MCF 10A (cell line): ENCODE data around the gene S1PR2. TPM values are rescaled to one million over a fixed set of nuclear protein-coding genes. Genes with fewer than 3 reads are reported as not detected.

Experiments
- BruUV-seq: library from RNA; stranded (reverse); fragments of 400-500 nt; replicated peaks from 2 replicates; lab custom pipeline; 2021; lab: Mats Ljungman, UMichigan
- CTCF ChIA-PET: fragments of 300-600 bp; sonication (Branson Sonifier 250); formaldehyde crosslinking; extraction: SDS; loops from one replicate; lab custom pipeline; 2021; ENCODE audit warnings: antibody characterized with exemption, inconsistent platforms; lab: Yijun Ruan, JAX
- POLR2A ChIA-PET: fragments of 300-600, 350-650 bp; sonication (Branson Sonifier 250); formaldehyde crosslinking; extraction: SDS; loops from one replicate; lab custom pipeline; 2020; ENCODE audit warnings: antibody characterized with exemption, inconsistent platforms; lab: Yijun Ruan, JAX
- DNase-seq: peaks from one replicate; pipeline ENCODE4 v3.0.0-alpha.2; 2018; ENCODE audit not compliant: unreplicated experiment
- H3K27ac Mint-ChIP-seq: one replicate; pipeline ENCODE4 v1.8.0; 2022; ENCODE audit warnings: mild to moderate bottlenecking, low read depth, mixed read lengths; ENCODE audit not compliant: unreplicated experiment
- H3K27me3 Mint-ChIP-seq: one replicate; pipeline ENCODE4 v1.8.0; 2022; ENCODE audit warnings: mixed read lengths; ENCODE audit not compliant: insufficient read depth, unreplicated experiment
- H3K36me3 Mint-ChIP-seq: one replicate; pipeline ENCODE4 v1.8.0; 2022; ENCODE audit warnings: mild to moderate bottlenecking, moderate library complexity, mixed read lengths; ENCODE audit not compliant: insufficient read depth, unreplicated experiment
- H3K4me1 Mint-ChIP-seq: one replicate; pipeline ENCODE4 v1.8.0; 2022; ENCODE audit warnings: mixed read lengths; ENCODE audit not compliant: insufficient read depth, unreplicated experiment
- H3K4me3 Mint-ChIP-seq: one replicate; pipeline ENCODE4 v1.8.0; 2022; ENCODE audit warnings: mild to moderate bottlenecking, moderate library complexity, mixed read lengths; ENCODE audit not compliant: unreplicated experiment
- H3K9me3 Mint-ChIP-seq: one replicate; pipeline ENCODE4 v1.8.0; 2022; ENCODE audit warnings: mixed read lengths; ENCODE audit not compliant: unreplicated experiment
- CTCF ChIP-seq: fragments of 200-600 bp; IDR thresholded peaks from one replicate; pipeline ENCODE4 v1.8.0; 2022; ENCODE audit warnings: antibody characterized with exemption, mild to moderate bottlenecking; ENCODE audit not compliant: unreplicated experiment
- intact Hi-C: fragments of 100-400 bp; cut with micrococcal nuclease; formaldehyde crosslinking; loops from 2 replicates; pipeline ENCODE4 v1.14.1; 2022
- total RNA-seq: library from RNA; stranded (reverse); gene quantifications from 2 replicates; pipeline ENCODE4 v1.2.3, GENCODE V29; 2022

Gene S1PR2
- total RNA-seq, 1 experiment from 2014 or later = 0.89 TPM

GRCh38 chr19:10277795-10278589, 46.9 kb upstream of the S1PR2 start:
- Mint-ChIP-seq H3K9me3 (no peaks in the 10 kb centered on the region), H3K27ac (no peak overlapping the region), H3K4me1 (peaks cover 5% of the 10 kb centered on the region), H3K4me3 (no peak overlapping the region), H3K36me3 (peaks cover 29% of the 10 kb centered on the region), H3K27me3 (no peaks in the 10 kb centered on the region)
- TF ChIP-seq CTCF = no peak
- no peak for DNase-seq
- intact Hi-C loops = no loop called here
- CTCF ChIA-PET = interaction anchor here (0.5 to 1.5 kb wide), 4 partner anchors 28 to 195 kb away, joined by 3 to 5 read pairs (median 4); no protein-coding TSS in a partner anchor
- POLR2A ChIA-PET = interaction anchor here (1.0 kb wide), 1 partner anchor 19 kb away, joined by 3 read pairs; no protein-coding TSS in a partner anchor
- no TSS peak for BruUV-seq

- Mint-ChIP-seq H3K27ac (no peak overlapping the region), H3K4me3 (no peak overlapping the region), H3K4me1 (no peaks in the 10 kb centered on the region), H3K36me3 (peaks cover 25% of the 10 kb centered on the region), H3K27me3 (no peaks in the 10 kb centered on the region), H3K9me3 (no peaks in the 10 kb centered on the region)
- BruUV-seq = no TSS peak
- intact Hi-C loops = no loop called here
- no peak for DNase-seq
- no peak for TF ChIP-seq CTCF
- ChIA-PET POLR2A (no interaction called here), CTCF (interaction anchor here (0.9 to 1.8 kb wide), 3 partner anchors 114 to 197 kb away, joined by 3 to 9 read pairs (median 4); no protein-coding TSS in a partner anchor)
Measured at GRCh38 chr19:10274589-10274988, 43.5 kb upstream of the S1PR2 start.

DNA sequence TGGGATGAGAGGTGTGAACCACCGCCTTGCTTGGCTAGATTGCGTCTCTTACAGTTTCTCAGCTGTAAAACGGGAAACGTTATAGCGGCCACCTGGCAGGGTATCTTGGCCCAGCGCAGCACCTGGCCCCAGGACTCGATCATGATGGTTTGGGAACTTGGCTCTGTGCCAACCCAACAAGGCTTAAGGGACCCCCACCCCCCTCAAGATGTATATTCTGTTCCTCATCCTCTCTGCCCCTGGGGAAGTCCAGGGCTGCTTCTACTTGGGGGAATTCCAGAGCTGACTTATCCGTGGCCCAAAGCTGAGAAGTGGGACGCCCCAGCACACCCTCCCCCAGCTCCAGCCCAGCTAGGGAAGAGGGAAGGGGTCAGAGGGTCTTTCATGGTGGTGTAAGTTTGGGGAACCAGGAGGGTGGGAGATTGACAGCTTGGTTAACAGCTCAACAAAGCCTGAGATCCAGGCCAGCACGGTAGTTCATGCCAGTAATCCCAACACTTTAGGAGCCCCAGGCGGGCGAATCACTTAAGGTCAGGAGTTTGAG, 40.5 kb upstream of the S1PR2 start:
- no peaks in the 10 kb centered on the region for H3K4me1 Mint-ChIP-seq
- peak overlapping the region; percentile 68 for H3K4me3 Mint-ChIP-seq
- intact Hi-C loops = no loop called here
- CTCF ChIA-PET = interaction anchor here (0.6 to 6.3 kb wide), 16 partner anchors 8 to 174 kb away, joined by 3 to 103 read pairs (median 4); partner anchors contain the start of genes FDX2 and MRPL4
- no peaks in the 10 kb centered on the region for H3K9me3 Mint-ChIP-seq
- POLR2A ChIA-PET = interaction anchor here (0.7 to 3.5 kb wide), 7 partner anchors 12 to 119 kb away, joined by 3 to 33 read pairs (median 5); partner anchors contain the start of genes ICAM4 and TYK2
- peak; percentile 52 for DNase-seq
- H3K27ac Mint-ChIP-seq = no peak overlapping the region
- H3K36me3 Mint-ChIP-seq = peaks cover 11% of the 10 kb centered on the region
- BruUV-seq = TSS peak; percentile 84
- TF ChIP-seq CTCF = no peak
- H3K27me3 Mint-ChIP-seq = no peaks in the 10 kb centered on the region
